Keratinocyte (primary cell): ENCODE measurements around the gene CREB5. TPM values are rescaled to one million over a fixed set of nuclear protein-coding genes. Genes with fewer than 3 reads are reported as not detected.

Experiments used
- DNase-seq: peaks from one replicate; pipeline ENCODE4 v3.0.0-alpha.2; 2011; ENCODE audit warnings: low read depth, missing footprints, low spot score
- FAIRE-seq: peaks from 2 replicates; lab custom pipeline; 2011; peaks lifted over from hg19 to GRCh38; lab: Jason Lieb, UNC
- H2AFZ ChIP-seq: 2 replicates; pipeline ENCODE4 v1.6.0; 2012; ENCODE audit warnings: low read length, control low read depth, inconsistent platforms; ENCODE audit not compliant: control insufficient read depth
- H3K27ac ChIP-seq: 2 replicates; pipeline ENCODE4 v1.5.1; 2011; ENCODE audit warnings: low read length; ENCODE audit not compliant: control insufficient read depth, insufficient read depth
- H3K27me3 ChIP-seq: 3 replicates; pipeline ENCODE4 v1.6.0; 2011; ENCODE audit warnings: low read length; ENCODE audit not compliant: control insufficient read depth, insufficient read depth; ENCODE audit errors: extremely low read depth
- H3K36me3 ChIP-seq, 2 experiments: 2 replicates in 1 of 2; 3 replicates in 1 of 2; pipeline ENCODE4 v1.5.1; 2011; ENCODE audit warnings: low read length in 2 of 2, mild to moderate bottlenecking in 1 of 2; ENCODE audit not compliant: control insufficient read depth in 2 of 2, insufficient read depth in 2 of 2; ENCODE audit errors: extremely low read depth in 1 of 2
- H3K4me1 ChIP-seq: 3 replicates; pipeline ENCODE4 v1.5.1; 2011; ENCODE audit warnings: low read length; ENCODE audit not compliant: control insufficient read depth, insufficient read depth; ENCODE audit errors: extremely low read depth
- H3K4me2 ChIP-seq: 3 replicates; pipeline ENCODE4 v1.6.0; 2011; ENCODE audit warnings: low read depth, low read length; ENCODE audit not compliant: control insufficient read depth, insufficient read depth; ENCODE audit errors: extremely low read depth
- H3K4me3 ChIP-seq, 3 experiments: fragments of 200-600 bp in 1 of 3; sonication (generic) in 1 of 3; 2 replicates in 2 of 3; 3 replicates in 1 of 3; pipeline ENCODE4 v1.5.1; 2011 to 2016; ENCODE audit warnings: low read length in 3 of 3, mild to moderate bottlenecking in 3 of 3, control low read depth in 2 of 3, inconsistent platforms in 1 of 3, low read depth in 1 of 3, mixed read lengths in 1 of 3, mixed run types in 1 of 3, moderate library complexity in 1 of 3; ENCODE audit not compliant: control insufficient read depth in 2 of 3, insufficient read depth in 2 of 3; ENCODE audit errors: extremely low read depth in 1 of 3
- H3K79me2 ChIP-seq: 2 replicates; pipeline ENCODE4 v1.6.0; 2012; ENCODE audit warnings: low read length; ENCODE audit not compliant: control insufficient read depth, insufficient read depth
- H3K9ac ChIP-seq: 3 replicates; pipeline ENCODE4 v1.6.0; 2011; ENCODE audit warnings: low read length; ENCODE audit not compliant: control insufficient read depth, insufficient read depth; ENCODE audit errors: extremely low read depth
- H3K9me1 ChIP-seq: 3 replicates; pipeline ENCODE4 v1.6.0; 2011; ENCODE audit warnings: low read length; ENCODE audit not compliant: control insufficient read depth, insufficient read depth; ENCODE audit errors: extremely low read depth
- H3K9me3 ChIP-seq: 2 replicates; pipeline ENCODE4 v1.5.1; 2012; ENCODE audit warnings: low read depth, low read length; ENCODE audit not compliant: control insufficient read depth
- H4K20me1 ChIP-seq: 3 replicates; pipeline ENCODE4 v1.6.0; 2011; ENCODE audit warnings: low read length; ENCODE audit not compliant: control insufficient read depth, insufficient read depth; ENCODE audit errors: extremely low read depth
- CTCF ChIP-seq, 3 experiments: IDR thresholded peaks in 1 of 3; conservative IDR thresholded peaks in 1 of 3; optimal IDR thresholded peaks in 1 of 3; 2 replicates in 2 of 3; 3 replicates in 1 of 3; pipeline versions ENCODE3 to v1.5.1; 2011; ENCODE audit warnings: low read length in 3 of 3, mild to moderate bottlenecking in 3 of 3, moderate library complexity in 2 of 3, control low read depth in 1 of 3, inconsistent platforms in 1 of 3; ENCODE audit not compliant: insufficient read depth in 2 of 3; ENCODE audit errors: extremely low read depth in 1 of 3
- EZH2 ChIP-seq: IDR thresholded peaks from one replicate; pipeline ENCODE4 v1.6.1; 2012; ENCODE audit warnings: inconsistent platforms, mild to moderate bottlenecking, low read length, moderate library complexity
- dilution Hi-C: fragments of 300-500 bp; cut with MboI; formaldehyde crosslinking; loops from one replicate; pipeline ENCODE4 v1.7.0; 2020; ENCODE audit warnings: low sequenced_read_pairs; ENCODE audit not compliant: extremely low pct_ligation_motif_present
- polyA plus RNA-seq, 5 experiments: library from polyadenylated mRNA; depleted of rRNA in 3 of 5; stranded (reverse) in 3 of 5; stranded (forward) in 1 of 5; unstranded in 1 of 5; fragments of >200 nt; gene quantifications; 1 replicate in 1 of 5; 2 replicates in 3 of 5; 3 replicates in 1 of 5; pipeline versions ENCODE4 v1.2.1 to v1.2.3, GENCODE V29; 2011 to 2012; ENCODE audit warnings: missing spikeins in 2 of 5, low read depth in 1 of 5, low replicate concordance in 1 of 5

CREB5 gene
- polyA plus RNA-seq, 1 donor (not counting 4 experiments of a cell fraction or from before 2014, with no cell fraction given): 7.9 TPM

DNA sequence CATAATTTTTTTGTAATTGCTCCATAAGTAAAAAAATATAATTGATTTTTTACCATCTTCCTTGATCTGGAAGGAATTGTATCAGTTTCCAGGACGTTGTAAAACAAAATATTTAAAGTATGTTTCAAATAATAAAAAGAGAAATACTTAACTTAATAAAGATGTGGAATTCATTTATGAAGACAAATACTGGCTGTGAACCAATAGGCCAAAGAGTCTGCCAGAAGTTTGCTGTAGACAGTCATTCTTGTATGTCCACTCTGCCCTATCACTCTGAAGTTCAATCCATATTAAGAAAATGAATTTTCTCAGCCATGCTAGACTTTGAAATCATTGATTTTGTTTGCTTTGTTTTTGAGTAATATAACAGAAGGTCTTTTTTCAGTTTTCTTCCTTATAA, 289.4 kb downstream of the CREB5 start:
- Histone ChIP-seq H3K9me3 (no peaks in the 10 kb centered on the region), H3K36me3 (no peaks in the 10 kb centered on the region), H3K9ac (no peak overlapping the region), H2AFZ (no peak overlapping the region), H3K79me2 (no peaks in the 10 kb centered on the region), H3K9me1 (no peaks in the 10 kb centered on the region), H4K20me1 (no peaks in the 10 kb centered on the region), H3K4me2 (no peak overlapping the region), H3K4me1 (no peaks in the 10 kb centered on the region), H3K27ac (no peak overlapping the region), H3K4me3 (no peak overlapping the region), H3K27me3 (no peaks in the 10 kb centered on the region)
- FAIRE-seq (no peak), DNase-seq (no peak)
- no peak for TF ChIP-seq CTCF (optimal IDR thresholded peaks at IDR 0.05 in 1 of 3, IDR thresholded peaks at IDR 0.05 in 1 of 3, conservative IDR thresholded peaks at IDR 0.05 in 1 of 3; ENCODE audit: extremely low read depth in 1 of 3, insufficient read depth in 2 of 3, low read length in 3 of 3)
- no peak for TF ChIP-seq EZH2
- dilution Hi-C loops: no loop called here

DNA sequence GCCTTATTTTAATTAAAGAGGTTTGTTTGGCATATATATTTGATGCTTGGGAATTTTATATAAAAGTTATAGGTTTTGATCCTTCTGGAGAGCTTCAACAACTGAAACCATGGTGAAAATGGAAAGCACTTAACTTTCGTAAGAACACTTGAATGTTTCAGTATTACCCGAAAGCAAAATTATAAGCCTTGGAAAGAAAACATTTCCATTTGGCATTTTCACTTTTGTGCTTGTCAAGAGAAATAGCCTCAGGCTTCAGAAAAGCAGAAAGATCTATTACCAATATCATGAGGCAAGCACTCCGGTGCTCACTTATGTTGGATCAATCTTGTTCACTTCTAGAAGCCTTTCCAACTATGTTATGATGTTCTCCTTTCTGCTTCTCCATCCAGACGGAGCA, 289.9 kb downstream of the CREB5 start:
- Histone ChIP-seq H3K9me3 (no peaks in the 10 kb centered on the region), H3K27ac (no peak overlapping the region), H3K36me3 (no peaks in the 10 kb centered on the region), H3K4me2 (no peak overlapping the region), H4K20me1 (no peaks in the 10 kb centered on the region), H3K27me3 (no peaks in the 10 kb centered on the region), H3K79me2 (no peaks in the 10 kb centered on the region), H3K9ac (no peak overlapping the region), H2AFZ (no peak overlapping the region), H3K4me3 (no peak overlapping the region), H3K9me1 (no peaks in the 10 kb centered on the region), H3K4me1 (no peaks in the 10 kb centered on the region)
- FAIRE-seq (no peak), DNase-seq (no peak)
- TF ChIP-seq EZH2 (no peak), CTCF (optimal IDR thresholded peaks at IDR 0.05 in 1 of 3, IDR thresholded peaks at IDR 0.05 in 1 of 3, conservative IDR thresholded peaks at IDR 0.05 in 1 of 3; ENCODE audit: extremely low read depth in 1 of 3, insufficient read depth in 2 of 3, low read length in 3 of 3) (no peak)
- dilution Hi-C loops: no loop called here
